HL-60 (cell line): ENCODE data around the gene HBG1.

Experiments
- CTCF ChIP-seq: IDR thresholded peaks from one replicate; pipeline ENCODE4 v1.5.1; 2011; ENCODE audit warnings: low read length, control low read depth, inconsistent platforms; ENCODE audit not compliant: insufficient read depth
- GABPA ChIP-seq: IDR thresholded peaks from 2 replicates; pipeline ENCODE4 v1.6.1; 2012; ENCODE audit warnings: low read depth
- POLR2AphosphoS5 ChIP-seq: IDR thresholded peaks from 2 replicates; pipeline ENCODE4 v1.6.1; 2012; ENCODE audit warnings: low read depth
- REST ChIP-seq: IDR thresholded peaks from 2 replicates; pipeline ENCODE4 v1.6.1; 2012; ENCODE audit warnings: low read depth; ENCODE audit not compliant: insufficient replicate concordance
- SPI1 ChIP-seq: IDR thresholded peaks from 2 replicates; pipeline ENCODE4 v1.6.1; 2012; ENCODE audit warnings: low read depth, mild to moderate bottlenecking, borderline replicate concordance

- TF ChIP-seq CTCF (no peak), SPI1 (no peak), POLR2AphosphoS5 (no peak), REST (no peak), GABPA (no peak)
Observed at GRCh38 chr11:5272395-5273017, 22.8 kb upstream of the HBG1 start.
